HG03060 (cell line): Measurements from ENCODE around the gene RPL35A.

Source experiments
- ATAC-seq: cut with Tn5 transposase; IDR thresholded peaks from one replicate; pipeline ENCODE4 v1.9.1; 2021; ENCODE audit warnings: low read depth, moderate number of reproducible peaks; ENCODE audit not compliant: unreplicated experiment

RPL35A gene

GRCh38 chr3:197994736-197995135 is 44.7 kb downstream of the RPL35A start:
- ATAC-seq = no peak

GRCh38 chr3:197996855-197997254 is 46.9 kb downstream of the RPL35A start:
- no peak for ATAC-seq

GRCh38 chr3:197997936-197998335 is 47.9 kb downstream of the RPL35A start:
- ATAC-seq = no peak
